AG20443 (cell line): ENCODE data around the gene SLC7A1.
A peak's percentile ranks its signal among the peaks of the same experiment; 100 is the strongest.

Source experiments
- DNase-seq: peaks from one replicate; pipeline ENCODE4 v3.0.0; 2012; ENCODE audit warnings: low spot score, mixed read lengths

The SLC7A1 gene

DNA sequence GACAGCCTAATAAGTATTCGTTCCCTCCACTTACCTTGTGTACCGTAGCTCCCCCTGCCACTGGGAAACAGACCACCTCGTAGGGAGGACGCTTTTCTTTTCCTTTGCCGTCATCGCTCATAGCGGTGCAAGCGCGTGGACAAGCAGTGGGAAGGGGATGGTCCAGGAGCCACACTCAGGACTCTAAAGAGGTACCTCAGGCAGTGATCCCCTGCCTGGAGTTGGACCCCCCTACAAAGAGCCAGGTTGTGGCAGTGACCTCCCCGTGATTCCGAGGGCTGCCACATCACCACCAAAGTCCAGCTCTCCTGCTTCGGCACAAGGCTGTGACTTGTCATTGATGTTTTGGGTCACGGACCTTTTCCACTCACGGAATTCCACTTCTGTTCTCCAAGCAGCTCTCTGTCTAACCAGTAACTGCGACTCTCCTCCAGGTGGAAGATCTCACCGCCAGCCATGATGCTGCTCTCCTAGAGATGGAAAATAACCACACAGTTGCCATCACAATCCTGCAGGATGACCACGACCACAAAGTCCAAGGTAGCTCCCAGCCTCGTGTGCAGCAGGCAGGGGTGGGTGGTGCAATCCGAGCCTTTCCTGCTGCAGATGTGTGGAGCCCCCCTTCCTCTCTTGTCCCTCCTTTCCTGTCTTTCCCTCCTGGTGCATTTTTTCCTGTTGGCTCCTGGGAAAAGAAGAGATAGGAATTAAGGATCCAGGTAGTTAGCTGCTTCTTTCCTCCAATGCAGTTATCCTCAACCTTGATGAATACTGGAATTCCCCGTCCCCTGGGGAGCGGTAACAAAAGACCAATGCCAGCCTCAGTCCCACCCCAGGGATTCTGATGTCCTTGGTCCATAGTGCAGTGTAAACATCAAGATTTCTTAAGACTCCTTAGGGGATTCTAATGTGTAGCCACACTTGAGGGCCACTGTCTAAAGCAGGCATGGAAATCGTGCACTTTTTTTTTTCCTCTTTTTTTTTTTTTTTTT, 107.7 kb downstream of the SLC7A1 start:
- DNase-seq = no peak

DNA sequence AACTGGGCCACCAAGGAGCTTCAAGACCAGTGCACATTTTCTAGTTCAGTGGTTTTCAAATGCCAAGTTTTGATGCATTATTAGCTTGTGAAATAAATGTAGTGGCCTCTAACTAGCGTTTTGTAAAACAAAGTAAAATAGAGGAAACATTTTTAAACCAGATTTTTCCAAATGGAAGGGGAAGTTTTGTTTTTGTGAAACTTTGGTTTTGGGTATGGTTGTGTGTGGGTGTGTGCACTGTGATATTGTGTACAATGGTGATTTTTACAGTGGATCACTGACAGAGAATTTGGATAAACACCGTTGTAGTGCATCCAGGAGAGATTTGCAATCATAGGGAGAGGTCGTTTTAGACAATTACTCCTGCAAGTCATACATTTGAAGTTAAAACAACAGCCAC, 108.9 kb downstream of the SLC7A1 start:
- DNase-seq = no peak

DNA sequence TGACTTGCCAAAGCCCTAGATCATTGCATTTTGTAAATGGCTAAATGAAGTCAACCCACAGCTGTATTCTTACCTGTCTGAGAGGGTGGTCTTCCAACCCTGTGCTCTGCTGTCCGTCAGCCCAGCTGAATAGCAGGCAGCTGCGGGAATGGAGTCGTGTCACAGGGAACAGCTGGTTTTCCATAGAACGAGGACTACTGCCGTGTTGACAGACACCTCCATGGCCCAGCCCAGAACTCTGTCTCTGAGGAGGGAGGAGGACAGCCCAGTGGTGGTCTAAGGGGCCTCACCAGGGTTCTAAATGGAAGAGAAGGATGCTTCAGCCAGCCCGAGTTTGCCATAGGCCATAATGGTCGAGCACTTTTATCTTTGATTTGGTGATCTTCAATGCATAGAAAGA, 110.7 kb downstream of the SLC7A1 start:
- no peak for DNase-seq

DNA sequence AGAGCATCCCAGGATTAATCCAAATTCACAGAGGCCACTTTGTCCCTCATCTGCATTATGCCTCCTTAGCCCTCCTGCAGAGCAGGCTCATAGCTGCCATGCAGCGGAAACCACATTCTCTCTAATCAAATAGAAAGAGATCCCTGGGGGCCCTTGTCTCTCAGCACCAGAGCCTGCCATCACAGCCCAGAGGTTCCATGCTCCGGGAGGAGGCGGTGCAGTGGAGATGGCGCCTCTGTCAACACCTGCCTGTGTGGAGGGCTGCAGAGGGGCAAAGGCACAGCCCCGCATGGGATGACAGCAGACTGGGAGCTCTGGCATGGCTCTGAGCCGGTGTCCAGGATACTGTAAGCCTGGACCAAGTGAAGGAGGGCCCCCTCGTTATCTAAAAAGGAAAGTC, 111.3 kb downstream of the SLC7A1 start:
- no peak for DNase-seq

DNA sequence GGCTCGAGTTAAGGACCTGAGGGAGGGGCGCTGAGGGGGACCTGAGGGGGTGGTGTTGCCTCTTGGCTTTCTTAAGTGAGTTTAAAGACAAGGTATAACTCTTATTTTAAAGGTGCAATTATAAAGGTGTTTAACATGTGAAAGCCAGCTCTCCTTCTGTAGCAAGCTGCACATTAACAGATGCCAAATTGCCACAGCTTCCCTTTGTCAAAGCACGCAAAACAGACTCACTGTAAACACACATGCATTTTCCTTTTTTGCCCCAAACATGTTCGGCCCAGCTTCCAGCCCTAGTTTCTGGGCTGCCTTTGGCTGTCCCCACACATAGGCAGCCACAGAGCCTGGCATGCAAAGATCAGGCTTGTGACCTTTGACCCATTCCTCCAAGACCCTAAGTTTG, 111.9 kb downstream of the SLC7A1 start:
- no peak for DNase-seq

DNA sequence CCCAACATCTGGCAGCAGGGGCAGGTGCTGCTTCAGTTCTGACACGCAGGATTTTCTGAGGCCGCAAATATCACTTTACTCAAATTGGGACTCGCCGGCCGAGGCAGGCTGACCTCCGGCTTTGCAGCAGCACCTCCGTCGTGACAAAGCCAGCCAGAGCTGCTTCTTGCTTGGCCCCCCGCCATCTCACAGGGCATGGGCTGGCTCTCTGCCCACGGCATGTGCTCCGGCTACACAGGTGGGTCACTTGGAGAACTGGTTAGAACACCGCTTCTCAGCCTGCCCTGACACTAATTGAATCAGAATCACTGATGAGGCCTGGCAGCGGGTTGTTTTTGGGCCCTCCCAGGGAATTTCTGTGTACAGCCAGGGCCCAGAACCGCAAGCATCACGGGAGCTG, 112.3 kb downstream of the SLC7A1 start:
- no peak for DNase-seq

DNA sequence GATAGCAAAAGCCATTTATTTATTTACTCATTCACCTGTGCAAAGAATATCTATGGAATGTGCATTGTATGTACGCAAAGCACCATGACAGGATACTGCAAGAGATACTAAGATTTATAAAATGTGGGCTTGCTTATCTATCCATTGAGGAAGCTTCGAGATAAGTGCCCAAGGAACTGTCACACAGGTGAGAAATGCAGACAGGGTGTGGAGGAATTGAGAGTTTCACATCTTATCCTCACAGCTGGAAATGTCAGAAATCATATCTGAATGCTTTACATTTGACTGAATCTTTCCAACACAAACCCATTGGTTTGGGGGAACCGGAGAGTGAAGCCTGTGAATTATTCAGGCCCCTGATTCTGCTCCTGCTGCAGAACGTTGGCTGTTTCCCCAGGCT, 113.0 kb downstream of the SLC7A1 start:
- DNase-seq = no peak

DNA sequence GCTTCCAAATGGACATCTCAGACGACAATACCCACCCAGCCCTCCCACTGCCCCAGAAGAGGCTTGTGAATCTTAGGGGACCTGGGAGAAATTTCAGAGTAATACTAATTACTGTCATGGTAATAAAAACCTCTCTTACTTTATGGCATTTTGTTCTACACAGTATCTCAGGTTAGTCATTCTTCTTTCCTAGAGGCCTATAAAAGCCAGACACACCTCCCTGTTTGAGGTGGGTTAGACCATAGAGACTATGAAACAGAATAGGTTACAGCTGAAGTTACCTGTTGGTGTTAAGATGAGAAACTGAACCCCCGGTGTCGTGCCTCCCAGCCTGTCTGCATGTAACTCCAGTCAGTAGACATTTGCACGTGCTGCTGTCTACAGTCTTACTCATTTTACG, 113.9 kb downstream of the SLC7A1 start:
- DNase-seq = no peak

DNA sequence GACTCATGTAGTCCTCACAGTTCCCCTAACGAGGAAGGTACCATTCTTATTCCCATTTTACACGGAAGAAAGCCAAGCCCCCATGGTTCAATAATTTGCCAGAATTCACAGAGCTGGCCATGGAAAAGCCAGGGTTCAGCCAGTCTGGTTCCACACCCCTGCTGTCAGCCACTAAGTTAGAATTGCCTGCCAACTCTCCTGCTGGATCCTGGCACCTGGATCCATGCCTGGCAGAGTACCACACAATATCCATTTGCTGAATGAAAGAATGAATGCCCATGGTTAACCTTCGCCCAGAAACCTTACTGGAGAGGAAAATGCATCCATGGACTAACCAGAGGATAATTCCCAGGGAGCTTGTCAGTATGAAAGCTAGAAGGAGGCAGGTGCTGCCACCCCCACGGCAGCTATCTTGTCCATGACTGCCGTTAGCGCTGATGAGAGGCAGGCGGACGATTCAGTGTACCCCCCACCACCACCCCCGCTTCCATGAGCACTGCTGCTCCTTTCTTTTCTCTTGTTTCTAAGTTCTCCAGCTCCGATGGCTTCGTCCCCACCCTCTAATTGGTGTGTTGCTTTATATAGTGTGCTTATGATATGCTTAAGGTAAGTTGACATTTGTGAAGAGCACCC, 114.5 kb downstream of the SLC7A1 start:
- no peak for DNase-seq

DNA sequence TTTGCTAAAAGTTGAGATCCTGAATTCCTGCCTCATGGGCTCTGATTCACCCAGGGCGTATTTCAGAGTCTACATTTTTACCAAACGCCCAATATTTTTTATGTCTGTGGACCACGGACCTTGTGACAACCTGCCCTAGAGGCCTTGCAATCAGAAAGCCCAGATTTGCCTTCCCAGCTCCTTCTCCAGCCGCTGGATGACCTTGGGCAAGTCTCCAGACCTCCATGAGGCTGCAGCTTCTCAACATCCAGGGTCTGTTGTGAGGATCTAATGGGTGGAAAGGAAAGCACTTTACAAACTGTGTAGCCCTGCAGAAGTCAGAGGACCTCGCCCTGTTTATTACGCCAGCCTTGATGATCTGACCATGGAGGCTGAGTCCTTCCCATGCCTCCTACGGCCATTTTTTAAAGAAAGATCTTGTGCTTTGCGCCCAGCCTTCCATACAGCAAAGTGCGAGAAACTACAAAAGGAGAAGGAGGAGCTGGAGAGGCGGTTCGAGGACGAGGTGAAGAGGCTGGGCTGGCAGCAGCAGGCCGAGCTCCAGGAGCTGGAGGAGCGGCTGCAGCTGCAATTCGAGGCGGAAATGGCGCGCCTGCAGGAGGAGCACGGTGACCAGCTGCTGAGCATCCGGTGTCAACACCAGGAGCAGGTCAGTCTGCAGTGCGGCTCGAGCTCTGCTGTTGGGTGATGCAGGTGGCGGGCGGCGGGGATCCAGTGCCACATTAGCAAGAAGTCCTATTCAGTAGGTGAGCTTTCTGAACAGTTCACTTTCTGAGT, 115.6 kb downstream of the SLC7A1 start:
- DNase-seq = peak; percentile 37

DNA sequence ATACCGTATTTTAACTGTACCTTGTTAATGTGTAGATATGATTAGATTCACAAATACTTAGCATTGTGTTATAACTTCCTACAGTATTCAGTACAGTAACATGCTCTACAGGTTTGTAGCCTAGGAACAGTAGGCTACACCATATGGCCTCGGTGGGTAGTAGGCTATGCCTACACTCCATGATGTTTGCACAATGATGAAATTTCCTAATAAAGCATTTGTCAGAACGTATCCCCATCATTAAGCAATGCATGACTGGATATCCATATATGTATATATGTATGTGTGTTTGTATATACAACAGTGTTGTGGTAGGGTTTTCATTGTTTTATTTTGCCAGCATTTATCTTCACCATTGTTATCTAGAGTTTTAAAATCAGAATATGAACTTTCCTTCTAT, 119.4 kb downstream of the SLC7A1 start:
- DNase-seq = no peak

DNA sequence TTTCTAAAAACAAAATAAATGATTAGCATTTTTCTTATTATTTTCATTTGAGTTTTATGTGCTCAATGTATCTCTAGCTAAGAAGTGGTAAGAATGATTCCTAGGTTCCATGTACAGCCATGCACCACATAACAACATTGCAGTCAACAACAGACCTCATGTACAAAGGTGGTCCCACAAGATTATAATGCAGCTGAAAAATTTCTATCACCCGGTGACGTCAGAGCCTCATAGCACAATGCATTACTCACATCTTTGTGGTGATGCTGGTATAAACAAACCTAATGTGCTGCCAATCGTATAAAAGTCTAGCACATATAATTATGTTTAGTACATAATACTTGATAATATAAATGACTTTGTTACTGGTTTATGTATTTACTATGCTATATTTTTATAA, 120.5 kb downstream of the SLC7A1 start:
- no peak for DNase-seq

DNA sequence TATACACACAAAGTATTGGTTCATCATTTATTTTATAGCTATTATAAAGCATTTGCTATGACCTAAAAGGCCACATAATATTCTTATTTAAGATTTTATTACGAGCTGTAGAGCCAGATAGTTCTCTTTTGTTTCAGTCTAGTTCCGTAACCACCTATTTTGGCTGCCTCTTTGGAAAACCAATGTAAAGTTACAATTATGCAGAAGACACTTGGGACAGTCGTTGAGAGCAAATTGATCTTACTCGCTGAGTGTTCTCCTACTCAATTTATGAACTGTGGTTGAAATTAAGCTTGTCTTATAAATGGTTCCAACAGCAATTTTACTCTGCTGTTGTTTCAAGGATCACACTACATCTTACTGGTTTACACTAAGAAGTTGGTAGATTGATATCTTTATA, 122.3 kb downstream of the SLC7A1 start:
- DNase-seq = no peak

DNA sequence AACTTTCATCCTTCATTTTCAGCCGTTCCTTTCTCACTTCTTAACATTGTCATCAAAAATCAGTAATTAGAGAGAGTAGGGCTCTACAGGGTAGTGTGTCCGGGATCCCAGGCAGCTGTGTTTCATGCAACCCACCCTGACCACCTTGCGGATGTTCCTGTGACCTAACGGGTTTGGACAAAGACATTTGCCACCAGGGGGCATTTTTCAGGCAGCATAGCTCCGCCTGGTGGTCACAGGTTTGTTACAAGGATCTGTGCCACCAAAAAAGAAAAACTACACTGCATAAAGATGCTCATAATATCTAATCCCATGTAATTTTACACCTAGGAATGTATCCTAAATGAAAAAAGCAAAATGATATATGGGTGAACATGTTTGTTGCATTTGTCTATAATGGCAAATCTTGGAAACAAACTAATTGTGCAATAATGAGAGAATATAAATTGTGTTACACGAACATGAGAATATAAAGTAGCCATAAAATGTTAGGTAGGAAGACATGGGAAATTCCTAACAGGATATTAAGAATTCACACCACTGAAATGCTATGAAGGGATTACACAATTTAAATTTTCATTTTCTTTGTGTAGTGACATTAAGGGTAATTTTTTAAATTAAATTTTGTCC, 123.0 kb downstream of the SLC7A1 start:
- peak; percentile 74 for DNase-seq

DNA sequence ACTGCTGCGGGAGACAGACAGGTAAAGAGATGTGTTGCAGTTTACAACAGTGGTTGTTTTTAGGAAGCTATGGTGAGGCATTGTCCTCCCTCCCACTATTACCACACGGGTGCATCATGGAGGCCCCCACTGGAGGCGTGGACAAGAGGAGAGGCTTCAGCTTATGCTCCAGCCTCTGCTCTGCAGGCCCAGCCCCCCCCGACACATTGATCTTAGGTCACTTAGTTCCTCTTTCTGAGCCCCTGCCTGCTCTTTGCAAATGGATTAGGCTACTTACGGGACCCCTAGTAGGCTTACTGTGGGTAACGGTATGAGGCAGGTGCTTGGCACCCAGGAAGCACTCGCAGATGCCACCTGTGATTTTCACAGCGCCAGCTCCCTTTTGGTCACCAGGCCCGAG, 123.9 kb downstream of the SLC7A1 start:
- DNase-seq = no peak

DNA sequence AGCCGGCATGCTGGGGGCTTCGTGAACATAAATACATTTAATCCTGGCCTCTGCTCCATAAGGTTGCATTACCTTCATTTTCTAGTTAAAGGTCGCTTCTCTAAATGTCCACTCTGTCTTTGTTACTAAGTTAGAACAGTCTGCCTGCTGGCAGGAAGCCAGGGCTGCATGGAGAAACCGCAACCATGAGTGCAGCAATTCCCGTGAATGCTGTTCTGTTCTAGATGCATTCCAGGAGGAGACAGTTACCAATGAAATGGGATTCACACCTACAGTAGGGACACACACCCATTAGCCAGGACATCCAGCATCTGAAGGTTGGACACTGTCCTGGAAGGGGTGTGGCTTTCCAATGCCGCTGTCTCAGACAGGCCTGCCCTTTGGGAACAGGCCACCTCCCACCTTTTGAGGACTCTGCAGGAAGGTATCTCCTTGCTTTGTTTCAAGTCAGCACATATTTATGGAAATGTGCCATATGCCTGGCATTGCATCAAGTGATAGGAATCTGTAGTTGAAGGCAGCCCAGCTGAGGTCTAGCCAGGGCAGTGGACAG, 129.7 kb downstream of the SLC7A1 start:
- DNase-seq = peak; percentile 26

DNA sequence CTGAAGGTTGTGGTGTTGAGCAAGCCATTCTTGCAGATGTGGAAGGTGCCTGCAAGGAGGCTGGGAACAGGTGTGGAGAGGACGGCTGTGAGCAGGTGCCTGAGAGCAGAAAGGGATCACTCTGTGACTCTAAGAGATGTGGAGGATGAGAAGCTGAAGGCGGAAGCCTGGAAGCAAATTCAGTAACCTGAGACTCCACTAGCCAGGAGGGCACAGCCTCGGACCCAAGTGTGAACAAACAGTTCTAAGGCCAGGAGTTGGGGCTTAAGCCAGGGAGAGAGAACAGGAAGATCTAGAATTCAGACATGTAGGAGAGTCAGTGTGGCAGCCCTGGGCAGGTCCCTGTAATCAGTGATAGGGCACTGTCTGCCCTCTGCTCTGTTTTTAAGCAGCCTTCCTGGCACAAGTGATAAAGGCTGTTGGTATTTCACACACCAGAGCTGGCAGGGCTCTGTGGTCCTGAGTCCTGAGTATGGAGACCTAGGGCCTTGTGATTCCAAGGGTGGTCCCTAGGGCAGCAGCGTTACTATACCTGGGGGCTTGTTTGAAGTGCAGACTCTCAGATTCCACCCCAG, 131.3 kb downstream of the SLC7A1 start:
- DNase-seq = no peak

DNA sequence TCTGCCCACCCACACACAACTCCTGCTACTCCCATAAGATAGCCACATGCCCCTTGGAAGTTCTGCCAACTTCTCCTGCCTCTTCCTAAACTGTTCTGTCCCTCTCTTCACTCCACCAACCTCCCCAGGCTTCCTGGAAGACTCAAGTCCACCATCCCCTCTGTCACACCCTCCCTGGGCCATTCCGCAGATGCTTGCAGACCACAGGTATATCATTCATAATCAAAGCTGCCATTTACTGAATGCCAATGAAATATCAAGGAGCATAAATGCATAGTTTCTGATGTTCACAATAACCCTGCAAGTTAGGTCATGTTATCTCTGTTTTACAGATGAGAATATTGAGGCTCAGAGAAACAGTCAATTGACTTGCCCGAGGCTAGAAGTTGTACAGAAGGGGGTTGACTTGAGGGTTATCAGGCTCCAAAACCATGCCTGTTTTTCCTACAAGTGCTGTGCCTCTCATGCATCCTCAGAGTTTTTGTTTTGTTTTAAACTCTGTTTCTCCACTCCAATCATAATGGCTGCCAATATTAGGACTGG, 135.6 kb downstream of the SLC7A1 start:
- no peak for DNase-seq
